IMR-90 (cell line): Measurements from ENCODE around the gene CAVIN4.

Experiments used
- CEBPB ChIP-seq: IDR thresholded peaks from 2 replicates; pipeline ENCODE4 v1.6.1; 2012; ENCODE audit warnings: low read depth, low read length, improper control_type of control experiment
- CHD1 ChIP-seq: IDR thresholded peaks from 2 replicates; pipeline ENCODE4 v1.6.1; 2012; ENCODE audit warnings: low read depth, low read length, improper control_type of control experiment
- CTCF ChIP-seq: conservative IDR thresholded peaks from 2 replicates; pipeline ENCODE4 v1.5.1; 2012; ENCODE audit warnings: mild to moderate bottlenecking, low read depth, low read length, improper control_type of control experiment
- FOS ChIP-seq: fragments of 150-350 bp; IDR thresholded peaks from 2 replicates; pipeline ENCODE4 v1.6.1; 2016; ENCODE audit warnings: low read depth, low read length
- MXI1 ChIP-seq: IDR thresholded peaks from 2 replicates; pipeline ENCODE4 v1.6.1; 2012; ENCODE audit warnings: low read depth, mild to moderate bottlenecking, low read length, moderate library complexity, borderline replicate concordance
- POLR2A ChIP-seq: IDR thresholded peaks from 2 replicates; pipeline ENCODE4 v1.6.1; 2012; ENCODE audit warnings: mild to moderate bottlenecking, low read depth, low read length
- RAD21 ChIP-seq: IDR thresholded peaks from 2 replicates; pipeline ENCODE4 v1.6.1; 2012; ENCODE audit warnings: low read length, improper control_type of control experiment
- RFX5 ChIP-seq: IDR thresholded peaks from 2 replicates; pipeline ENCODE4 v1.8.0; 2012; ENCODE audit warnings: low read depth, mild to moderate bottlenecking, low read length, moderate library complexity
- SMC3 ChIP-seq: fragments of 150-350 bp; IDR thresholded peaks from 2 replicates; pipeline ENCODE4 v1.6.1; 2016; ENCODE audit warnings: low read depth, mild to moderate bottlenecking, antibody characterized with exemption, low read length, moderate library complexity

DNA sequence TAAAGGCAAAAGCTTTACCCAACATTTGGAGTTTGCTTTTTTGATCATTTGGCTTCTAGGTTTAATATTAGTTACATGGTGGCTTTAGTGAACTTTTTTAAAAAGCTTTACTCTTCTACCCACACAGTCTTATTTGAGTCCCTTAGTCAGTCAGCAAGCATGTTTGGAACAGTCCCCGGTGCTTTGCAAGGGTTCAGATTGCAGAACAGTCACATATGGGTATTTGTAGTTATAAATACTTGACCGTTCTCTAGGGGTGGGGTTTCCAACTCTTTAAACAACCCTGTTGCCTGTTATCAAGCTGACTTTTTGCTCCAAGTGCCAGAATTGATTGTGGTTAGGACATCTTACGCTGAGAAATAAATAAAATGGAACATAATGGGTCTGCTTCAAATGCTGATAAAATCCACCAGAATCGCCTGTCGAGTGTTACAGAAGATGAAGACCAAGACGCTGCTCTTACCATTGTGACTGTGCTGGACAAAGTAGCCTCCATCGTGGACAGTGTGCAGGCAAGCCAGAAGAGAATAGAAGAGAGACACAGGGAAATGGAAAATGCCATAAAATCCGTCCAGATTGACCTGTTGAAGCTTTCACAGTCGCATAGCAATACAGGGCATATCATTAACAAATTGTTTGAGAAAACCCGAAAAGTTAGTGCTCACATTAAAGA lies at the start of gene CAVIN4:
- TF ChIP-seq MXI1 (no peak), CTCF (no peak), SMC3 (no peak), POLR2A (no peak), FOS (0 out of 2 replicates have a peak, but pooled peaks have one; percentile 5), RFX5 (no peak), CEBPB (peak; percentile 63; the same call in 1 of the 2 replicates), RAD21 (no peak), CHD1 (no peak)
